ENCODE results near the gene ESRRG.

DNA sequence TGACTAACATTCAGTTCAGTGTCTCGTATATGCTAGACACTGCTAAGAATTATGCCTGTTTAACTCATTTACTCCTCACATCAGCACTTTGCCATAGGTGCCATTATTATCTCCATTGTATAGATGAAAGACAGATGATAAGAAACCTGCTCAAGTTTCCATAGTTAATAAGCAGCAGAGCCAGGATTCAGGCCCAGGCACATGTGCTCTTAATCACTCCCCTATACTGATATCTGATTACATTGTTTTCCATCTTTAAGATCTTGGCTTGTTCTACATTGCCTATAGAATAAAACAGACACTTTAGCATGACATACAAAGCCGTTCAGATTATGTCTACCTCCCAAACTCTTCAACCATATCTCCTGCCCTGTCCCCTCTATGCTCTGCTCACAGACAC, 269.5 kb downstream of the ESRRG start:
- TF ChIP-seq, protein P1, sequence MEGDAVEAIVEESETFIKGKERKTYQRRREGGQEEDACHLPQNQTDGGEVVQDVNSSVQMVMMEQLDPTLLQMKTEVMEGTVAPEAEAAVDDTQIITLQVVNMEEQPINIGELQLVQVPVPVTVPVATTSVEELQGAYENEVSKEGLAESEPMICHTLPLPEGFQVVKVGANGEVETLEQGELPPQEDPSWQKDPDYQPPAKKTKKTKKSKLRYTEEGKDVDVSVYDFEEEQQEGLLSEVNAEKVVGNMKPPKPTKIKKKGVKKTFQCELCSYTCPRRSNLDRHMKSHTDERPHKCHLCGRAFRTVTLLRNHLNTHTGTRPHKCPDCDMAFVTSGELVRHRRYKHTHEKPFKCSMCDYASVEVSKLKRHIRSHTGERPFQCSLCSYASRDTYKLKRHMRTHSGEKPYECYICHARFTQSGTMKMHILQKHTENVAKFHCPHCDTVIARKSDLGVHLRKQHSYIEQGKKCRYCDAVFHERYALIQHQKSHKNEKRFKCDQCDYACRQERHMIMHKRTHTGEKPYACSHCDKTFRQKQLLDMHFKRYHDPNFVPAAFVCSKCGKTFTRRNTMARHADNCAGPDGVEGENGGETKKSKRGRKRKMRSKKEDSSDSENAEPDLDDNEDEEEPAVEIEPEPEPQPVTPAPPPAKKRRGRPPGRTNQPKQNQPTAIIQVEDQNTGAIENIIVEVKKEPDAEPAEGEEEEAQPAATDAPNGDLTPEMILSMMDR (IDR thresholded peaks at IDR 0.05; ENCODE audit: low read length), result no peak
- TF ChIP-seq EZH2phosphoT487 (IDR thresholded peaks at IDR 0.05; ENCODE audit: low read length), result no peak
- TF ChIP-seq EZH2 (optimal IDR thresholded peaks at IDR 0.05; ENCODE audit: low read depth, low read length), result no peak

Data from MM.1S (cell line).